ENCODE measurements around the gene UNC13A.

- TF ChIP-seq CTCF (conservative IDR thresholded peaks at IDR 0.05) (no peak), ZFX (IDR thresholded peaks at IDR 0.05) (no peak)
Observed at GRCh38 chr19:17652627-17653026, 35.5 kb downstream of the UNC13A start.
